Gastroesophageal sphincter (tissue), 4 donors: ENCODE results near the gene USP9X. TPM values are rescaled to one million over a fixed set of nuclear protein-coding genes. Genes with fewer than 3 reads are reported as not detected.

ENCODE experiments used
- ATAC-seq: fragments of 150-250 bp; one replicate; pipeline ENCODE4 v1.9.1; 2016; ENCODE audit warnings: mild to moderate bottlenecking, moderate library complexity
- H3K27ac ChIP-seq, 4 donors: fragments of 200-600 bp; sonication (generic) in 3 of 4; 1 replicate in 3 of 4; 2 replicates in 1 of 4; pipeline ENCODE4 v1.5.1; 2016 to 2019
- H3K27me3 ChIP-seq: fragments of 200-600 bp; sonication (generic); one replicate; pipeline ENCODE4 v1.5.1; 2019
- H3K36me3 ChIP-seq, 2 donors: fragments of 200-600 bp; sonication (generic); one replicate each; pipeline ENCODE4 v1.5.1; 2019; ENCODE audit warnings: control low read depth in 1 of 2
- H3K4me1 ChIP-seq, 3 donors: fragments of 200-600 bp; sonication (generic); 1 replicate in 2 of 3; 2 replicates in 1 of 3; pipeline ENCODE4 v1.5.1; 2016 to 2019; ENCODE audit warnings: control low read depth in 2 of 3
- H3K4me3 ChIP-seq, 2 donors: fragments of 200-600 bp; sonication (generic); one replicate each; pipeline ENCODE4 v1.5.1; 2019; ENCODE audit warnings: mild to moderate bottlenecking in 1 of 2, moderate library complexity in 1 of 2
- H3K9me3 ChIP-seq, 3 donors: fragments of 200-600 bp; sonication (generic); one replicate each; pipeline ENCODE4 v1.5.1; 2017 to 2019; ENCODE audit warnings: control low read depth in 2 of 3
- CTCF ChIP-seq, 4 experiments: fragments of 200-600 bp in 2 of 4; fragments of 450-650 bp in 2 of 4; sonication (generic) in 1 of 4; IDR thresholded peaks; one replicate each; pipeline ENCODE4 v1.5.1; 2017 to 2019; ENCODE audit warnings: antibody characterized with exemption in 4 of 4, mild to moderate bottlenecking in 2 of 4, moderate library complexity in 2 of 4
- EP300 ChIP-seq: sonication (generic); formaldehyde crosslinking; IDR thresholded peaks from one replicate; pipeline ENCODE4 v1.6.1; 2017; ENCODE audit warnings: antibody characterized with exemption, mild to moderate bottlenecking
- POLR2A ChIP-seq, 2 donors: fragments of 450-650 bp; IDR thresholded peaks; one replicate each; pipeline ENCODE4 v1.6.1; 2017; ENCODE audit warnings: antibody characterized with exemption in 2 of 2, mild to moderate bottlenecking in 2 of 2, moderate library complexity in 1 of 2
- POLR2AphosphoS5 ChIP-seq: sonication (generic); formaldehyde crosslinking; IDR thresholded peaks from one replicate; pipeline ENCODE4 v1.6.1; 2017; ENCODE audit warnings: antibody characterized with exemption
- WGBS, 2 donors: methylation state at CpG; one replicate each; pipeline ENCODE4 v1.1.5; 2018; ENCODE audit warnings: low coverage in 1 of 2; 5-methylcytosine and 5-hydroxymethylcytosine counted together
- total RNA-seq, 4 donors: library from RNA; depleted of rRNA; stranded (reverse); fragments of >200 nt; gene quantifications; one replicate each; pipeline ENCODE4 v1.1.0, GENCODE V29; 2016

The USP9X gene
- total RNA-seq, 4 donors from 2014 or later, result 113 to 141 (median 130) TPM

- Histone ChIP-seq H3K9me3 (no peaks in the 10 kb centered on the region), H3K4me3 (no peak overlapping the region), H3K4me1 (peaks cover 0 to 49% (median 0%) of the 10 kb centered on the region in 3 donors), H3K36me3 (peaks cover 0 to 8% of the 10 kb centered on the region in 2 donors), H3K27ac (no peak overlapping the region), H3K27me3 (no peaks in the 10 kb centered on the region)
- TF ChIP-seq EP300, result no peak
- no peak for TF ChIP-seq CTCF (IDR thresholded peaks at IDR 0.05)
- no peak for TF ChIP-seq POLR2AphosphoS5
- TF ChIP-seq POLR2A (IDR thresholded peaks at IDR 0.05), result no peak
- WGBS, 2 donors, result 70 to 84% methylated on average over 4 of the region's 7 CpGs
- no peak for ATAC-seq
These were observed 37.5 kb downstream of the USP9X start for GRCh38 chrX:41122664-41123257.

GRCh38 chrX:41127477-41128192 is 42.4 kb downstream of the USP9X start:
- no peaks in the 10 kb centered on the region for H3K9me3 ChIP-seq
- TF ChIP-seq EP300, result no peak
- TF ChIP-seq POLR2A (IDR thresholded peaks at IDR 0.05), result no peak
- TF ChIP-seq CTCF (IDR thresholded peaks at IDR 0.05), result no peak
- no peak for TF ChIP-seq POLR2AphosphoS5
- H3K27me3 ChIP-seq, result no peaks in the 10 kb centered on the region
- H3K36me3 ChIP-seq, result peaks cover 0 to 21% of the 10 kb centered on the region in 2 donors
- H3K4me1 ChIP-seq, result peaks cover 0 to 21% (median 0%) of the 10 kb centered on the region in 3 donors
- no peak overlapping the region for H3K27ac ChIP-seq
- 21 to 51% methylated on average over 6 of the region's 6 CpGs for WGBS, 2 donors
- no peak for ATAC-seq
- no peak overlapping the region for H3K4me3 ChIP-seq

- 92 to 95% methylated on average over 4 of the region's 4 CpGs for WGBS, 2 donors
- Histone ChIP-seq H3K9me3 (no peaks in the 10 kb centered on the region), H3K27ac (no peak overlapping the region), H3K27me3 (no peaks in the 10 kb centered on the region), H3K36me3 (peaks cover 0 to 21% of the 10 kb centered on the region in 2 donors), H3K4me3 (no peak overlapping the region), H3K4me1 (peaks cover 0 to 21% (median 0%) of the 10 kb centered on the region in 3 donors)
- ATAC-seq, result no peak
- TF ChIP-seq CTCF (IDR thresholded peaks at IDR 0.05) (no peak), EP300 (no peak), POLR2A (IDR thresholded peaks at IDR 0.05) (no peak), POLR2AphosphoS5 (no peak)
These were observed 43.7 kb downstream of the USP9X start for GRCh38 chrX:41128955-41129354.

- H3K4me1 ChIP-seq, result peaks cover 0 to 11% (median 0%) of the 10 kb centered on the region in 3 donors
- H3K27me3 ChIP-seq, result no peaks in the 10 kb centered on the region
- H3K9me3 ChIP-seq, result no peaks in the 10 kb centered on the region
- WGBS, 2 donors, result 67 to 100% methylated on average over 1 of the region's 1 CpG
- ATAC-seq, result no peak
- TF ChIP-seq POLR2A (IDR thresholded peaks at IDR 0.05) (no peak), POLR2AphosphoS5 (no peak), EP300 (no peak), CTCF (IDR thresholded peaks at IDR 0.05) (no peak)
- H3K4me3 ChIP-seq, result no peak overlapping the region
- no peak overlapping the region for H3K27ac ChIP-seq
- H3K36me3 ChIP-seq, result peaks cover 0 to 29% of the 10 kb centered on the region in 2 donors
These were observed 46.5 kb downstream of the USP9X start for GRCh38 chrX:41131766-41132165.

GRCh38 chrX:41133551-41133950 is 48.3 kb downstream of the USP9X start:
- Histone ChIP-seq H3K4me1 (no peaks in the 10 kb centered on the region), H3K27me3 (no peaks in the 10 kb centered on the region), H3K27ac (no peak overlapping the region), H3K9me3 (no peaks in the 10 kb centered on the region), H3K36me3 (peaks cover 0 to 29% of the 10 kb centered on the region in 2 donors), H3K4me3 (no peak overlapping the region)
- TF ChIP-seq POLR2AphosphoS5, result no peak
- no peak for ATAC-seq
- 78 to 90% methylated on average over 6 of the region's 6 CpGs for WGBS, 2 donors
